ENCODE results near the gene TSPAN15. TPM values are rescaled to one million over a fixed set of nuclear protein-coding genes. Genes with fewer than 3 reads are reported as not detected.

Gene TSPAN15
- total RNA-seq, 4 donors from 2014 or later, result 97.7 to 152 (median 148) TPM

GRCh38 chr10:69464801-69465401 is 13.6 kb downstream of the TSPAN15 start:
- Histone ChIP-seq H3K4me1 (peaks cover 35 to 57% (median 50%) of the 10 kb centered on the region in 4 donors), H3K27ac (peak overlapping the region; percentile 73 to 81 (median 77)), H3K27me3 (no peaks in the 10 kb centered on the region), H3K4me3 (no peak overlapping the region), H3K36me3 (no peaks in the 10 kb centered on the region), H3K9me3 (no peaks in the 10 kb centered on the region)
- no peak for TF ChIP-seq POLR2A (IDR thresholded peaks at IDR 0.05)
- no peak for TF ChIP-seq EP300 (IDR thresholded peaks at IDR 0.05; ENCODE audit: low read depth)
- peak in 2 of 3 donors; percentile 3 to 8 for TF ChIP-seq POLR2AphosphoS5 (IDR thresholded peaks at IDR 0.05)
- TF ChIP-seq CTCF (IDR thresholded peaks at IDR 0.05), result peak in 1 of 5 experiments; percentile 14
- WGBS, 2 donors (ENCODE audit: low coverage in 1 of 2), result 38% methylated on average over 2 of the region's 2 CpGs; no CpG with 5 or more reads in 1 of the 2 donors
- in situ Hi-C loops (cut with MboI; ENCODE audit: low pct_ligation_motif_present in 1 of 4, low pct_unique_long_range_greater_than_20kb in 1 of 4, low sequenced_read_pairs in 3 of 4) (no loop called here), intact Hi-C loops (cut with DNase I; ENCODE audit: low total_unique reads) (no loop called here)
- DNase-seq, result peak; percentile 65

GRCh38 chr10:69465457-69466157 is 14.3 kb downstream of the TSPAN15 start:
- TF ChIP-seq POLR2AphosphoS5 (IDR thresholded peaks at IDR 0.05) (no peak), EP300 (IDR thresholded peaks at IDR 0.05; ENCODE audit: low read depth) (no peak), POLR2A (IDR thresholded peaks at IDR 0.05) (no peak), CTCF (IDR thresholded peaks at IDR 0.05) (no peak)
- intact Hi-C loops (cut with DNase I; ENCODE audit: low total_unique reads) (no loop called here), in situ Hi-C loops (cut with MboI; ENCODE audit: low pct_ligation_motif_present in 1 of 4, low pct_unique_long_range_greater_than_20kb in 1 of 4, low sequenced_read_pairs in 3 of 4) (no loop called here)
- no peaks in the 10 kb centered on the region for H3K27me3 ChIP-seq
- peaks cover 29 to 50% (median 43%) of the 10 kb centered on the region in 4 donors for H3K4me1 ChIP-seq
- 49 to 80% methylated on average over 2 to 9 of the region's 9 CpGs for WGBS, 2 donors (ENCODE audit: low coverage in 1 of 2)
- H3K4me3 ChIP-seq, result no peak overlapping the region
- peak overlapping the region; percentile 73 to 81 (median 77) for H3K27ac ChIP-seq
- no peaks in the 10 kb centered on the region for H3K36me3 ChIP-seq
- H3K9me3 ChIP-seq, result no peaks in the 10 kb centered on the region
- DNase-seq, result no peak

GRCh38 chr10:69466158-69466490 is 14.9 kb downstream of the TSPAN15 start:
- WGBS, 2 donors (ENCODE audit: low coverage in 1 of 2), result 60 to 68% methylated on average over 4 to 5 of the region's 5 CpGs
- H3K36me3 ChIP-seq, result no peaks in the 10 kb centered on the region
- intact Hi-C loops (cut with DNase I; ENCODE audit: low total_unique reads) (no loop called here), in situ Hi-C loops (cut with MboI; ENCODE audit: low pct_ligation_motif_present in 1 of 4, low pct_unique_long_range_greater_than_20kb in 1 of 4, low sequenced_read_pairs in 3 of 4) (no loop called here)
- H3K4me3 ChIP-seq, result no peak overlapping the region
- H3K27me3 ChIP-seq, result no peaks in the 10 kb centered on the region
- H3K9me3 ChIP-seq, result no peaks in the 10 kb centered on the region
- peaks cover 28 to 49% (median 39%) of the 10 kb centered on the region in 4 donors for H3K4me1 ChIP-seq
- H3K27ac ChIP-seq, result peak overlapping the region in 3 of 4 donors; percentile 73 to 81 (median 80)
- TF ChIP-seq POLR2AphosphoS5 (IDR thresholded peaks at IDR 0.05), result no peak
- no peak for TF ChIP-seq POLR2A (IDR thresholded peaks at IDR 0.05)
- TF ChIP-seq CTCF (IDR thresholded peaks at IDR 0.05), result no peak
- TF ChIP-seq EP300 (IDR thresholded peaks at IDR 0.05; ENCODE audit: low read depth), result no peak
- no peak for DNase-seq

- in situ Hi-C loops (cut with MboI; ENCODE audit: low pct_ligation_motif_present in 1 of 4, low pct_unique_long_range_greater_than_20kb in 1 of 4, low sequenced_read_pairs in 3 of 4) (no loop called here), intact Hi-C loops (cut with DNase I; ENCODE audit: low total_unique reads) (no loop called here)
- Histone ChIP-seq H3K36me3 (no peaks in the 10 kb centered on the region), H3K4me1 (peaks cover 24 to 49% (median 33%) of the 10 kb centered on the region in 4 donors), H3K4me3 (no peak overlapping the region), H3K27me3 (no peaks in the 10 kb centered on the region), H3K27ac (peak overlapping the region in 3 of 4 donors; percentile 43 to 80 (median 73)), H3K9me3 (no peaks in the 10 kb centered on the region)
- 86% methylated on average over 10 of the region's 10 CpGs; no CpG with 5 or more reads in 1 of the 2 donors for WGBS, 2 donors (ENCODE audit: low coverage in 1 of 2)
- no peak for DNase-seq
- TF ChIP-seq POLR2AphosphoS5 (IDR thresholded peaks at IDR 0.05) (no peak), CTCF (IDR thresholded peaks at IDR 0.05) (no peak), EP300 (IDR thresholded peaks at IDR 0.05; ENCODE audit: low read depth) (no peak), POLR2A (IDR thresholded peaks at IDR 0.05) (no peak)
Observed at GRCh38 chr10:69466689-69467088, 15.4 kb downstream of the TSPAN15 start.
